IMR-90 (cell line): ENCODE measurements around the gene PRAMEF17. TPM values are rescaled to one million over a fixed set of nuclear protein-coding genes. Genes with fewer than 3 reads are reported as not detected.
"Not testable (repeated sequence)": the region's sequence is repeated elsewhere in the genome, so short reads cannot be mapped to it uniquely, and the experiment has no call there.

ENCODE experiments used
- ATAC-seq: fragments of 200-7000 bp; cut with Tn5 transposase; 2 replicates; pipeline ENCODE4 v1.9.1; 2020; ENCODE audit warnings: low read depth, mild to moderate bottlenecking, moderate library complexity
- BruUV-seq: library from RNA; stranded (reverse); fragments of 400-500 nt; replicated peaks from 2 replicates; lab custom pipeline; 2021; lab: Mats Ljungman, UMichigan
- CTCF ChIA-PET: fragments of 300-600 bp; formaldehyde crosslinking; extraction: SDS; loops from one replicate; lab custom pipeline; 2021; ENCODE audit warnings: antibody characterized with exemption; lab: Yijun Ruan, JAX
- POLR2A ChIA-PET: fragments of 300-600 bp; sonication (Branson Sonifier 250); formaldehyde crosslinking; loops from one replicate; lab custom pipeline; 2022; ENCODE audit warnings: antibody characterized with exemption; ENCODE audit not compliant: unreplicated experiment; lab: Charles Lee
- DNase-seq: peaks from one replicate; pipeline ENCODE4 v3.0.0; 2013
- H2AFZ ChIP-seq: replicated peaks from 2 replicates; pipeline ENCODE3; 2013; ENCODE audit warnings: low read length, mild to moderate bottlenecking; ENCODE audit not compliant: poor library complexity
- H2AK5ac ChIP-seq: 2 replicates; pipeline ENCODE4 v1.6.1; 2013; ENCODE audit warnings: low read depth, low read length, inconsistent platforms
- H2AK9ac ChIP-seq: replicated peaks from 2 replicates; pipeline ENCODE3; 2013; ENCODE audit warnings: mild to moderate bottlenecking, low read depth, low read length, moderate library complexity; ENCODE audit not compliant: poor library complexity
- H2BK120ac ChIP-seq: 2 replicates; pipeline ENCODE4 v1.6.1; 2013; ENCODE audit warnings: low read depth, low read length, inconsistent platforms
- H2BK15ac ChIP-seq: 3 replicates; pipeline ENCODE4 v1.6.1; 2013; ENCODE audit warnings: low read depth, low read length, inconsistent platforms
- H2BK20ac ChIP-seq: 2 replicates; pipeline ENCODE4 v1.6.1; 2013; ENCODE audit warnings: low read depth, mild to moderate bottlenecking, inconsistent platforms, low read length, moderate library complexity
- H2BK5ac ChIP-seq: 2 replicates; pipeline ENCODE4 v1.6.1; 2013; ENCODE audit warnings: mild to moderate bottlenecking, low read depth, low read length, inconsistent platforms; ENCODE audit not compliant: poor library complexity, severe bottlenecking
- H3K14ac ChIP-seq: replicated peaks from 2 replicates; pipeline ENCODE4 v1.6.1; 2013; ENCODE audit warnings: low read depth, low read length, inconsistent platforms
- H3K18ac ChIP-seq: 2 replicates; pipeline ENCODE4 v1.6.1; 2013; ENCODE audit warnings: low read depth, low read length, control low read depth
- H3K23ac ChIP-seq: 2 replicates; pipeline ENCODE4 v1.6.1; 2013; ENCODE audit warnings: low read depth, low read length, inconsistent platforms
- H3K27ac ChIP-seq: 2 replicates; pipeline ENCODE4 v1.5.1; 2013; ENCODE audit warnings: mild to moderate bottlenecking, control low read depth, low read length; ENCODE audit not compliant: insufficient read depth
- H3K27me3 ChIP-seq: 2 replicates; pipeline ENCODE4 v1.6.1; 2013; ENCODE audit warnings: low read length; ENCODE audit not compliant: control insufficient read depth, insufficient read depth
- H3K36me3 ChIP-seq: 2 replicates; pipeline ENCODE4 v1.6.1; 2013; ENCODE audit warnings: low read length, mixed read lengths; ENCODE audit not compliant: control insufficient read depth, insufficient read depth
- H3K4ac ChIP-seq: 2 replicates; pipeline ENCODE4 v1.6.1; 2013; ENCODE audit warnings: low read depth, low read length, inconsistent platforms
- H3K4me1 ChIP-seq: 2 replicates; pipeline ENCODE4 v1.6.1; 2013; ENCODE audit warnings: low read length, mixed read lengths; ENCODE audit not compliant: control insufficient read depth, insufficient read depth
- H3K4me2 ChIP-seq: 2 replicates; pipeline ENCODE4 v1.6.1; 2013; ENCODE audit warnings: low read depth, mild to moderate bottlenecking, control low read depth, low read length, moderate library complexity
- H3K4me3 ChIP-seq: 2 replicates; pipeline ENCODE4 v1.5.1; 2013; ENCODE audit warnings: low read depth, mild to moderate bottlenecking, control low read depth, low read length, moderate library complexity; ENCODE audit not compliant: insufficient read depth
- H3K56ac ChIP-seq: 2 replicates; pipeline ENCODE4 v1.6.1; 2013; ENCODE audit warnings: low read length, inconsistent platforms; ENCODE audit not compliant: insufficient read depth; ENCODE audit errors: extremely low read depth
- H3K79me1 ChIP-seq, 2 experiments: 2 replicates each; pipeline ENCODE4 v1.6.1; 2013; ENCODE audit warnings: low read length in 2 of 2, inconsistent platforms in 1 of 2, low read depth in 1 of 2
- H3K9ac ChIP-seq: 2 replicates; pipeline ENCODE4 v1.6.1; 2013; ENCODE audit warnings: low read depth, low read length, control low read depth
- H3K9me1 ChIP-seq: 2 replicates; pipeline ENCODE4 v1.6.1; 2013; ENCODE audit warnings: low read length, inconsistent platforms; ENCODE audit not compliant: insufficient read depth
- H3K9me3 ChIP-seq: 2 replicates; pipeline ENCODE4 v1.6.1; 2013; ENCODE audit warnings: low read length; ENCODE audit not compliant: control insufficient read depth, insufficient read depth
- H4K20me1 ChIP-seq: 2 replicates; pipeline ENCODE4 v1.6.1; 2013; ENCODE audit warnings: low read length, inconsistent platforms; ENCODE audit not compliant: insufficient read depth
- H4K5ac ChIP-seq: 2 replicates; pipeline ENCODE4 v1.6.1; 2013; ENCODE audit warnings: mild to moderate bottlenecking, low read depth, low read length, control low read depth
- H4K8ac ChIP-seq, 2 experiments: 2 replicates each; pipeline ENCODE4 v1.6.1; 2013; ENCODE audit warnings: low read depth in 2 of 2, low read length in 2 of 2, control low read depth in 1 of 2, inconsistent platforms in 1 of 2
- H4K91ac ChIP-seq: 2 replicates; pipeline ENCODE4 v1.6.1; 2013; ENCODE audit warnings: low read depth, low read length, inconsistent platforms; ENCODE audit not compliant: insufficient read depth
- WGBS, 2 experiments: methylation state at CpG; one replicate each; pipeline versions ENCODE4 v1.1.5 to v1.1.7; 2013; ENCODE audit warnings: missing lambda C conversion rate in 2 of 2; ENCODE audit not compliant: insufficient read length in 1 of 2; ENCODE audit errors: extremely low coverage in 2 of 2; 5-methylcytosine and 5-hydroxymethylcytosine counted together
- dilution Hi-C: fragments of 300-500 bp; cut with HindIII; formaldehyde crosslinking; loops from one replicate; pipeline ENCODE4 v1.14.3; 2018; ENCODE audit warnings: low sequenced_read_pairs; ENCODE audit not compliant: unreplicated experiment
- in situ Hi-C: fragments of 300-500 bp; cut with MboI; formaldehyde crosslinking; loops from 3 replicates; pipeline ENCODE4 v1.14.3; 2019; ENCODE audit warnings: low sequenced_read_pairs, inconsistent platforms, mixed read lengths
- intact Hi-C: fragments of 100-400 bp; cut with micrococcal nuclease; formaldehyde crosslinking; loops from 2 replicates; pipeline ENCODE4 v1.10.0; 2022
- polyA plus RNA-seq, 3 experiments: library from polyadenylated mRNA; depleted of rRNA; stranded (reverse); fragments of >200 nt; gene quantifications; 2 replicates each; pipeline ENCODE4 v1.2.3, GENCODE V29; 2012; ENCODE audit warnings: low replicate concordance in 1 of 3
- total RNA-seq: library from RNA; depleted of rRNA; stranded (reverse); fragments of >200 nt; gene quantifications from 2 replicates; pipeline ENCODE4 v1.2.3, GENCODE V29; 2012

Gene PRAMEF17
- total and polyA plus RNA-seq, 2 of the 4 experiments (the other 2 are of a cell fraction) = not detected

GRCh38 chr1:13380380-13380779 is 9.1 kb upstream of the PRAMEF17 start:
- H2AK5ac ChIP-seq, H3K27ac ChIP-seq, POLR2A ChIA-PET, H2BK120ac ChIP-seq, H3K18ac ChIP-seq, H3K9ac ChIP-seq, H4K91ac ChIP-seq, H2AFZ ChIP-seq, in situ Hi-C loops, H2AK9ac ChIP-seq, H3K27me3 ChIP-seq, H3K4me2 ChIP-seq, H3K23ac ChIP-seq, H2BK20ac ChIP-seq, H4K8ac ChIP-seq, H2BK15ac ChIP-seq, H3K4me3 ChIP-seq, H3K56ac ChIP-seq, H3K36me3 ChIP-seq, CTCF ChIA-PET, H3K9me1 ChIP-seq, H4K5ac ChIP-seq, H3K4ac ChIP-seq, H2BK5ac ChIP-seq, dilution Hi-C loops, H4K20me1 ChIP-seq, H3K9me3 ChIP-seq, ATAC-seq, H3K4me1 ChIP-seq, H3K14ac ChIP-seq, intact Hi-C loops, DNase-seq, BruUV-seq, H3K79me1 ChIP-seq: not testable (repeated sequence)
- WGBS, 2 experiments = no CpG with 5 or more reads among the region's 3 CpGs
